GM21447 (cell line): ENCODE measurements around the gene LAMC3.
A peak's percentile ranks its signal among the peaks of the same experiment; 100 is the strongest.
"Not testable (repeated sequence)": the region's sequence is repeated elsewhere in the genome, so short reads cannot be mapped to it uniquely, and the experiment has no call there.

Experiments
- ATAC-seq: cut with Tn5 transposase; IDR thresholded peaks from one replicate; pipeline ENCODE4 v1.9.1; 2021; ENCODE audit not compliant: unreplicated experiment

The LAMC3 gene

GRCh38 chr9:131114084-131114535 is 105.1 kb downstream of the LAMC3 start:
- no peak for ATAC-seq

- not testable (repeated sequence) for ATAC-seq
Observed at GRCh38 chr9:131115360-131115742, 106.4 kb downstream of the LAMC3 start.

- no peak for ATAC-seq
Observed at GRCh38 chr9:131116281-131117120, 107.5 kb downstream of the LAMC3 start.

GRCh38 chr9:131117121-131117761 is 108.3 kb downstream of the LAMC3 start:
- ATAC-seq = no peak

GRCh38 chr9:131117762-131118145 is 108.8 kb downstream of the LAMC3 start:
- no peak for ATAC-seq

- ATAC-seq = no peak
Observed at GRCh38 chr9:131119600-131119999, 110.6 kb downstream of the LAMC3 start.

GRCh38 chr9:131120620-131121228 is 111.8 kb downstream of the LAMC3 start:
- no peak for ATAC-seq

GRCh38 chr9:131121346-131121745 is 112.4 kb downstream of the LAMC3 start:
- ATAC-seq = no peak

GRCh38 chr9:131122158-131122557 is 113.2 kb downstream of the LAMC3 start:
- no peak for ATAC-seq

GRCh38 chr9:131125038-131125287 is 116.0 kb downstream of the LAMC3 start:
- no peak for ATAC-seq

- peak; percentile 93 for ATAC-seq
Observed at GRCh38 chr9:131125288-131126058, 116.5 kb downstream of the LAMC3 start, which contains the start of gene NUP214. Gene NUP214, plus strand, starts transcription at chr9:131125586. Its CDS starts 119 bp downstream, at chr9:131125705.

GRCh38 chr9:131126059-131126426 is 117.1 kb downstream of the LAMC3 start:
- ATAC-seq = no peak

- no peak for ATAC-seq
Observed at GRCh38 chr9:131129183-131129582, 120.2 kb downstream of the LAMC3 start.

- ATAC-seq = no peak
Observed at GRCh38 chr9:131138676-131139075, 129.7 kb downstream of the LAMC3 start.

GRCh38 chr9:131140112-131140511 is 131.1 kb downstream of the LAMC3 start:
- ATAC-seq = no peak

GRCh38 chr9:131140550-131140949 is 131.6 kb downstream of the LAMC3 start:
- ATAC-seq = no peak

- ATAC-seq = no peak
Observed at GRCh38 chr9:131142160-131142559, 133.2 kb downstream of the LAMC3 start.
